HepG2 (cell line): ENCODE results near the gene CORO1C. TPM values are rescaled to one million over a fixed set of nuclear protein-coding genes. Genes with fewer than 3 reads are reported as not detected.

Source experiments
- ARHGAP35 ChIP-seq: sonication (generic); formaldehyde crosslinking; IDR thresholded peaks from 2 replicates; pipeline ENCODE4 v1.9.0; 2022; ENCODE audit warnings: mild to moderate bottlenecking, inconsistent platforms, moderate library complexity, missing genetic modification reagents, borderline replicate concordance
- FOXM1 ChIP-seq: sonication (generic); formaldehyde crosslinking; IDR thresholded peaks from 2 replicates; pipeline ENCODE4 v1.5.0; 2020; ENCODE audit warnings: missing genetic modification reagents
- GTF2F1 ChIP-seq: fragments of 150-350 bp; IDR thresholded peaks from 2 replicates; pipeline ENCODE4 v1.6.1; 2014; ENCODE audit warnings: low read length
- HOXA9 ChIP-seq: sonication (generic); formaldehyde crosslinking; IDR thresholded peaks from 2 replicates; pipeline ENCODE4 v1.8.1; 2022; ENCODE audit warnings: missing genetic modification reagents, mild to moderate bottlenecking, moderate library complexity, borderline replicate concordance
- IRX3 ChIP-seq: sonication (generic); formaldehyde crosslinking; IDR thresholded peaks from 2 replicates; pipeline ENCODE4 v1.8.1; 2023; ENCODE audit warnings: mild to moderate bottlenecking, low read depth, missing genetic modification reagents, borderline replicate concordance
- MEIS1 ChIP-seq: sonication (generic); formaldehyde crosslinking; IDR thresholded peaks from 2 replicates; pipeline ENCODE4 v1.9.0; 2021; ENCODE audit warnings: mild to moderate bottlenecking, missing genetic modification reagents, moderate library complexity, borderline replicate concordance
- PLRG1 ChIP-seq: fragments of 450-650 bp; conservative IDR thresholded peaks from 2 replicates; pipeline ENCODE4 v1.6.1; 2016
- RBM39 ChIP-seq: fragments of 200-400 bp; formaldehyde crosslinking; IDR thresholded peaks from one replicate; pipeline ENCODE4 v1.6.1; 2018; ENCODE audit warnings: antibody characterized with exemption, mild to moderate bottlenecking, low read depth, low read length; ENCODE audit not compliant: poor library complexity, severe bottlenecking
- RFX5 ChIP-seq: IDR thresholded peaks from 2 replicates; pipeline ENCODE4 v1.6.1; 2011; ENCODE audit warnings: low read depth, low read length, improper control_type of control experiment
- RXRB ChIP-seq: IDR thresholded peaks from 2 replicates; pipeline ENCODE4 v1.6.1; 2016; ENCODE audit warnings: borderline replicate concordance, missing genetic modification reagents, missing compliant biosample characterization
- SMAD9 ChIP-seq: sonication (generic); formaldehyde crosslinking; IDR thresholded peaks from 2 replicates; pipeline ENCODE4 v1.5.1; 2020; ENCODE audit warnings: mild to moderate bottlenecking, missing genetic modification reagents
- TRIM24 ChIP-seq: sonication (generic); formaldehyde crosslinking; IDR thresholded peaks from 2 replicates; pipeline ENCODE4 v1.8.0; 2022; ENCODE audit warnings: mild to moderate bottlenecking, missing genetic modification reagents
- YY1 ChIP-seq: IDR thresholded peaks from 2 replicates; pipeline ENCODE4 v1.6.1; 2011; ENCODE audit warnings: low read length, low read depth, moderate library complexity, mild to moderate bottlenecking; ENCODE audit not compliant: insufficient read depth, insufficient replicate concordance
- ZKSCAN8 ChIP-seq: IDR thresholded peaks from 2 replicates; pipeline ENCODE4 v1.6.1; 2016; ENCODE audit warnings: borderline replicate concordance, missing genetic modification reagents, missing compliant biosample characterization
- ZNF383 ChIP-seq: sonication (generic); formaldehyde crosslinking; IDR thresholded peaks from 2 replicates; pipeline ENCODE4 v1.4.0; 2020; ENCODE audit warnings: missing genetic modification reagents, mild to moderate bottlenecking, borderline replicate concordance
- ZNF484 ChIP-seq: sonication (generic); formaldehyde crosslinking; IDR thresholded peaks from 2 replicates; pipeline ENCODE4 v1.5.1; 2020; ENCODE audit warnings: mild to moderate bottlenecking, low read depth, missing genetic modification reagents, borderline replicate concordance
- ZNF777 ChIP-seq: sonication (generic); formaldehyde crosslinking; IDR thresholded peaks from 2 replicates; pipeline ENCODE4 v1.4.0; 2020; ENCODE audit warnings: missing genetic modification reagents
- ZNF782 ChIP-seq: sonication (generic); formaldehyde crosslinking; IDR thresholded peaks from 2 replicates; pipeline ENCODE4 v1.4.0; 2020; ENCODE audit warnings: missing genetic modification reagents, mild to moderate bottlenecking, borderline replicate concordance
- polyA plus RNA-seq, 8 experiments: library from polyadenylated mRNA; depleted of rRNA in 3 of 8; stranded (reverse) in 7 of 8; unstranded in 1 of 8; fragments of >200 nt; fragmentation: Illumina TruSeq in 4 of 8; extraction: Trizol in 4 of 8; gene quantifications; 2 replicates each; pipeline versions ENCODE4 v1.2.1 to v1.2.3, GENCODE V29; 2011 to 2016; ENCODE audit warnings: low read depth in 4 of 8, missing spikeins in 1 of 8, mixed read lengths in 1 of 8; ENCODE audit not compliant: insufficient read depth in 1 of 8
- total RNA-seq, 5 experiments: library from RNA; depleted of rRNA; stranded (reverse); fragments of >200 nt; fragmentation: Illumina TruSeq; extraction: Trizol; gene quantifications; 2 replicates each; pipeline ENCODE4 v1.2.3, GENCODE V29; 2016; ENCODE audit warnings: low read depth in 1 of 5
- TF ChIP-seq, protein P1 (sequence below): IDR thresholded peaks from 2 replicates; pipeline ENCODE4 v1.6.1; 2016; ENCODE audit warnings: missing compliant biosample characterization, missing genetic modification reagents, borderline replicate concordance
- TF ChIP-seq, protein P2 (sequence below), 2 experiments: sonication (generic) in 1 of 2; formaldehyde crosslinking in 1 of 2; IDR thresholded peaks; 2 replicates each; pipeline versions ENCODE4 v1.5.1 to v1.6.1; 2011 to 2020; ENCODE audit warnings: borderline replicate concordance in 1 of 2, low read depth in 1 of 2, low read length in 1 of 2, mild to moderate bottlenecking in 1 of 2, missing genetic modification reagents in 1 of 2, moderate library complexity in 1 of 2
- TF ChIP-seq, protein P3 (sequence below): sonication (generic); formaldehyde crosslinking; conservative IDR thresholded peaks from 2 replicates; pipeline ENCODE4 v1.4.0; 2020; ENCODE audit warnings: mild to moderate bottlenecking, missing genetic modification reagents, moderate library complexity

The CORO1C gene
- total and polyA plus RNA-seq, 2 of the 13 experiments (the other 11 are each of a cell fraction or from before 2014, with no cell fraction given): 73.7 to 131 TPM

DNA sequence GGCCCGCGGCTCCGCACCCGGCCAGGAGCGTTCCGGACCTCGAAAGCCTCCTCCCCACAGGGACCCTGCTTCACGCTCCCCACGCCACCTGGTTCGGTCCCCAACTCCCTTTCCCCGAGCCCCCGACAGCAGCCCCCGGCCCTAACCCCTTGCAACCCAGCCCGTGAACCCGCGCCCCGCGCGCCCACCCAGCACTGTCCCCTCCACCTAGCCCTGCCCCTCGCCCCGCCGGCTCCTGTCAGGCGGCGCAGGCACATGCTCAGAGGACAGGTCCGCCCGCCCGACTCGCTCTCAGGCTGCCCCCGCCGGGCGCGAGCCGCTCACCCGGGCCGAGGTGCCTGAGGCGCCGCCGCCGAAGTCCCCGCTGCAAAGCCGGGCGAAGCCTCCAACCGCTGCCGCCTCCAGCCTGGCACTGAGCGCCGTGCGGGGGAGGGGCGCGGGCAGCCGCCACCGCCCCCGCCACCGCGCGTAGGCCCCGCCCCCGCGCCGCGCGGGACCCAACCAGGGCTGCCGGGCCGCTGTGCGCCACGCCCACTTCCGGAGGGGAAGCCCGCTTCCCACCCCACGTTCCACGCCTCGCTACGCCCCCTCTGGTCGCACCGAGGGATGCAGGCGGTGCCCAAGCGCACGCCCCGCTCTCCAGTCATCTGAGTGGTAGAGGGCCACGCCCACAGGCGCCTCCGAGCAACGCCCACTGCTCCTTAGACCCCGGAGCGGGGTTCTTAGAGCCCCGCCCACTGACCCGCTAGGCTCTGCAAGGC is at the start of gene CORO1C (continued):
- no peak for TF ChIP-seq ZKSCAN8
- no peak for TF ChIP-seq HOXA9
- no peak for TF ChIP-seq MEIS1 (CRISPR knock-in tag)
- no peak for TF ChIP-seq ZNF484 (CRISPR knock-in tag)
- TF ChIP-seq YY1: peak; percentile 37
- 0 out of 2 replicates have a peak, but pooled peaks have one; percentile 18 for TF ChIP-seq RXRB
- TF ChIP-seq ARHGAP35 (CRISPR knock-in tag): no peak
- TF ChIP-seq, protein P1, sequence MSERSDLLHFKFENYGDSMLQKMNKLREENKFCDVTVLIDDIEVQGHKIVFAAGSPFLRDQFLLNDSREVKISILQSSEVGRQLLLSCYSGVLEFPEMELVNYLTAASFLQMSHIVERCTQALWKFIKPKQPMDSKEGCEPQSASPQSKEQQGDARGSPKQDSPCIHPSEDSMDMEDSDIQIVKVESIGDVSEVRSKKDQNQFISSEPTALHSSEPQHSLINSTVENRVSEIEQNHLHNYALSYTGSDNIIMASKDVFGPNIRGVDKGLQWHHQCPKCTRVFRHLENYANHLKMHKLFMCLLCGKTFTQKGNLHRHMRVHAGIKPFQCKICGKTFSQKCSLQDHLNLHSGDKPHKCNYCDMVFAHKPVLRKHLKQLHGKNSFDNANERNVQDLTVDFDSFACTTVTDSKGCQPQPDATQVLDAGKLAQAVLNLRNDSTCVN: 0 out of 2 replicates have a peak, but pooled peaks have one; percentile 21
- no peak for TF ChIP-seq PLRG1
- TF ChIP-seq GTF2F1: 0 out of 2 replicates have a peak, but pooled peaks have one; percentile 36
- TF ChIP-seq, protein P2, sequence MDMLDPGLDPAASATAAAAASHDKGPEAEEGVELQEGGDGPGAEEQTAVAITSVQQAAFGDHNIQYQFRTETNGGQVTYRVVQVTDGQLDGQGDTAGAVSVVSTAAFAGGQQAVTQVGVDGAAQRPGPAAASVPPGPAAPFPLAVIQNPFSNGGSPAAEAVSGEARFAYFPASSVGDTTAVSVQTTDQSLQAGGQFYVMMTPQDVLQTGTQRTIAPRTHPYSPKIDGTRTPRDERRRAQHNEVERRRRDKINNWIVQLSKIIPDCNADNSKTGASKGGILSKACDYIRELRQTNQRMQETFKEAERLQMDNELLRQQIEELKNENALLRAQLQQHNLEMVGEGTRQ (IDR thresholded peaks at IDR 0.05; ENCODE audit: low read depth, low read length): no peak
- TF ChIP-seq, protein P2 (CRISPR knock-in tag; IDR thresholded peaks at IDR 0.05; ENCODE audit: borderline replicate concordance): no peak
- no peak for TF ChIP-seq ZNF777 (CRISPR knock-in tag)
- TF ChIP-seq, protein P3, sequence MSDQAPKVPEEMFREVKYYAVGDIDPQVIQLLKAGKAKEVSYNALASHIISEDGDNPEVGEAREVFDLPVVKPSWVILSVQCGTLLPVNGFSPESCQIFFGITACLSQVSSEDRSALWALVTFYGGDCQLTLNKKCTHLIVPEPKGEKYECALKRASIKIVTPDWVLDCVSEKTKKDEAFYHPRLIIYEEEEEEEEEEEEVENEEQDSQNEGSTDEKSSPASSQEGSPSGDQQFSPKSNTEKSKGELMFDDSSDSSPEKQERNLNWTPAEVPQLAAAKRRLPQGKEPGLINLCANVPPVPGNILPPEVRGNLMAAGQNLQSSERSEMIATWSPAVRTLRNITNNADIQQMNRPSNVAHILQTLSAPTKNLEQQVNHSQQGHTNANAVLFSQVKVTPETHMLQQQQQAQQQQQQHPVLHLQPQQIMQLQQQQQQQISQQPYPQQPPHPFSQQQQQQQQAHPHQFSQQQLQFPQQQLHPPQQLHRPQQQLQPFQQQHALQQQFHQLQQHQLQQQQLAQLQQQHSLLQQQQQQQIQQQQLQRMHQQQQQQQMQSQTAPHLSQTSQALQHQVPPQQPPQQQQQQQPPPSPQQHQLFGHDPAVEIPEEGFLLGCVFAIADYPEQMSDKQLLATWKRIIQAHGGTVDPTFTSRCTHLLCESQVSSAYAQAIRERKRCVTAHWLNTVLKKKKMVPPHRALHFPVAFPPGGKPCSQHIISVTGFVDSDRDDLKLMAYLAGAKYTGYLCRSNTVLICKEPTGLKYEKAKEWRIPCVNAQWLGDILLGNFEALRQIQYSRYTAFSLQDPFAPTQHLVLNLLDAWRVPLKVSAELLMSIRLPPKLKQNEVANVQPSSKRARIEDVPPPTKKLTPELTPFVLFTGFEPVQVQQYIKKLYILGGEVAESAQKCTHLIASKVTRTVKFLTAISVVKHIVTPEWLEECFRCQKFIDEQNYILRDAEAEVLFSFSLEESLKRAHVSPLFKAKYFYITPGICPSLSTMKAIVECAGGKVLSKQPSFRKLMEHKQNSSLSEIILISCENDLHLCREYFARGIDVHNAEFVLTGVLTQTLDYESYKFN: 0 out of 2 replicates have a peak, but pooled peaks have one; percentile 15
- TF ChIP-seq TRIM24 (CRISPR knock-in tag): no peak
- TF ChIP-seq ZNF383: no peak
- no peak for TF ChIP-seq SMAD9 (CRISPR knock-in tag)
- no peak for TF ChIP-seq ZNF782 (CRISPR knock-in tag)
- no peak for TF ChIP-seq IRX3 (CRISPR knock-in tag)
- no peak for TF ChIP-seq FOXM1 (CRISPR knock-in tag)
- peak; percentile 11 for TF ChIP-seq RBM39
- TF ChIP-seq RFX5: no peak
